Activated gamma-delta T cell treated with Interleukin-2 at 50 U/mL for 16 hours (primary cell): ENCODE results near the gene LTC4S.

Experiments used
- DNase-seq: peaks from one replicate; pipeline ENCODE4 v3.0.0-alpha.2; 2020

LTC4S gene

DNA sequence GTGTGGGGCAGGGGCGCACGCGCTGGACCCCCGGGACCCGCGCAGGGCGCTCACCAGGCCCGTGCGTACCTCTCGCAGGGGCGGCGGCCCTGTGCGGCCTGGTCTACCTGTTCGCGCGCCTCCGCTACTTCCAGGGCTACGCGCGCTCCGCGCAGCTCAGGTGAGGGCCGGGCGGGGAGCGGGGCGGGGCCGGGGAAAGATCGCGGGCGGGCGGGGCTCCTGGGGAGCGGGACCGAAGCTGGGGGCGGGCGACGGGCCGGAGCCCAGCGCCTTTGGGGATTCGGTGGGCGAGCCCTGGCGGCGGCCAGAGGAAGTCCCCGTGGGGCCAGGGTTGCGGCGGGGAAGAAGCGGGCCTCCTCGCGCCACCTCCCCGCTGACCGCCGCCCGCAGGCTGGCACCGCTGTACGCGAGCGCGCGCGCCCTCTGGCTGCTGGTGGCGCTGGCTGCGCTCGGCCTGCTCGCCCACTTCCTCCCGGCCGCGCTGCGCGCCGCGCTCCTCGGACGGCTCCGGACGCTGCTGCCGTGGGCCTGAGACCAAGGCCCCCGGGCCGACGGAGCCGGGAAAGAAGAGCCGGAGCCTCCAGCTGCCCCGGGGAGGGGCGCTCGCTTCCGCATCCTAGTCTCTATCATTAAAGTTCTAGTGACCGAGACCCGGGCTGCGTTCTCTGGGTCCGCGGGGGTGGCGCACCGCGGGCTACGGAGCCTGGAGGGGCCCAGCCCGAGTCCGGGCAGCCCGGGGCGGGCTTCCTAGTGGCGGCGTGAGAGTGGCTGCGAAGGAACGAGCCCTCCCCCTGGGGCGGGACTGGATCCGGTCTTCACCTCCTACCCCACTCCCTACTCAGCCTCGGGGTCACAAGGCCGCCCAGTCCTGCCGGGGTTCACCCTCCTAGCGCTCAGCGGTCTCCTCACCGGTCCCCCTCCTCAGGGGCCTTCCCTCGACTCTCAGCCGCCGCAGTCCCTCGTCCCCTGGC lies 2.4 kb downstream of the LTC4S start:
- DNase-seq: peak; percentile 61

GRCh38 chr5:179796877-179797608 lies 3.3 kb downstream of the LTC4S start:
- DNase-seq: no peak

DNA sequence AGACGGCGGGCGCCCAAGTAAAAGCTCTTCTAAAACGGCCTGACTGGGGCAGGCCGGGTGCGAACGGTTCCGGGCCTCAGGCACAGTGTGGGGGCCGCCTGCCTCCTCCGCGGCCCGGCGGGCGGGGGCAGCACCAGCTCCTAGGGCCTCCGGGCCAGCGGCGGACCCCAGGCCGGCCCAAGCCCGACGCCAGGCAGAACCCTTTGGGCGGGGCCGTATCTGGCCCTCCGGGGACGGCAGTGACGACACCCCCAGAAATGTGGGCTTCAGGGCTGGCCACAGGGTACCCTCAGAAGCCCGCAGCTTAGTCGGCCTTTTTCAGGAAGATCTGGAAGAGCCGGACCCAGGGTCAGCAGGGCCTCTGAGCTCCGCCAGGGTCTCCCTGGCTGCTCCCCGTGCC lies 4.0 kb downstream of the LTC4S start:
- no peak for DNase-seq

DNA sequence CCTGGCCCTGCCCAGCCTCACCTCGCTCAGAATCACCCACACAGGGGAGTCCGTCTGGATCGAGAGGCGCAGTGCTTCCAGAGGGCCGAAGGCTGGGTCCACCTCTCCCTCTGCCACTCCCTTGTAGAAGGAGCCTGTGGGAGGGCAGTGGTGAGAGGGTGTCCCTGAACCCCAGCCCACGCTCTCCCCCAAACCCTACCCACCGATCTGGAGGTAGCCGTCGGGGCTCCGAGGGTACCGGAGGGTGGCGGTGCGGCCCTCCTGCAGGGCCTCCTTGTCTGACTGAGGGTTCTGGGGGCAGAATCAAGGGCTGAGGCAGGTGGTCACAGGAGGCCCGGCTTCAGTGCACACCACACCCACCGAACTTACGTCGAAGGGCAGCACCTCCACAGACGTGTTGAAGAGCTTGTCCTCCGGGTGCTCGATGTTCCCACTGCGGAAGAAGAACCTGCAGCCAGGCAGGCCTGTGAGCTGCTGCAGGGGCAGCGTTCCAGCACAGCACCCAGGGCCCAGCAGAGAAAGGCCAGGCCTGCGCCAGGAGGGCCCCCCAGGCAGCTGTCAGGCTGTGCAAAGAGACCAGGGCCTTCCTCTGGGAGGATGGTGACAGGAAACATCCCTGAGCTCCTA lies 4.5 kb downstream of the LTC4S start:
- no peak for DNase-seq

DNA sequence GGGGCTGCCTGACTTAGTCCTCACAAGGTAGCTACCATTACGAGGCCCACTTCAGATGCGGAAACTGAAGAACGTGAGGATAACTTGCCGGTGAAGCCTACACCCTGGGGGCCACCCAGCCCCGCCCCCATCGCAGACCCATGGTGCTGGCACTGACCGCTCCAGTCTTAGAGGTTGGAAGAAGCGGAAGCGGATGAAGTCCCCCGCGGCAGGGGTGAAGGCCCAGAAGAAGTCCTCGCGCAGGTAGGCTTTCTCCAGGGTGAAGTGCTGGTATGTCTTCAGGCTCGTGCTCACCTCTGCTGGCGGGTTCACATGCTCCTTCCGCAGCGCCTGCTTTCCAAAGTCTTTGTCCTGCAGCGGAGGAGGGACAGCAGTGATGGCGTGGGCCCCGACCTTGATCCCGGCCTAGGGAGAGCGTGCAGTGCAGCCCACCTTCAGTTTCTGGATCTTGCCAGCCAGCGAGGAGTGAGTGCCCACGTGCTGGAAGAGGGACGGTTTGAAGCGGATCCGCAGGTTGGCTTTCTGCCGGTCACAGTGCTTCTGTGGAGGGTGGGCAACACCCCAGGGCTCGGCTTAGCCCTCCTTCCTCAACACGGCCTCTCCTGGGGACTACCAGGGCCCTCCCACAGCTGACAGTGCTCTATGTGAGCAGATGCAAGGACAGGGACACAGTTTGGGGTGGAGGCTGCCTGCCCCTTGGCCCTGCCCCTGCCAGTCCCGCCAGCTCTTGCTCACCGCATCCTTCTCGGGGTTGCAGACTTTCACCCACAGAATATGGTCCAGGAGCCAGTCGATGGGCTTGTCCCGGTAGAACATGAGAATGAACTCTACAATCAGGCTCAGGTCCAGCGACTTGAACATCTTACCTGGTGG lies 5.2 kb downstream of the LTC4S start:
- DNase-seq: no peak

DNA sequence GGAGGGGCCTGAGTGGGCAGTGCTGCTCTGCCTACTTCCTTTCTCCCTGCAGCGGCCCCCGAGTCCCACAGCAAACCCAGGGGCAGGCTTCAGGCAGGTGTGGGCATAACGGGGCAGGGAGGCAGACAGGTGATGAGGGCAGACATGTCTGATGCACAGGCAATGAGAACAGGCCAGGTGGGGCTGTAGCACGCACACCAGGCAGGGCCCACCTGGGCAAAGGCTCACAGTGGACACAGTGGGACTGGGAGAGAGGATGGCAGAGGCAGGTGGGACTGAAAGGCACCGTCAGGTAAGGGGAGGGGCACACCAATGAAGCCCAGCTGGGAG lies 5.8 kb downstream of the LTC4S start:
- DNase-seq: no peak

DNA sequence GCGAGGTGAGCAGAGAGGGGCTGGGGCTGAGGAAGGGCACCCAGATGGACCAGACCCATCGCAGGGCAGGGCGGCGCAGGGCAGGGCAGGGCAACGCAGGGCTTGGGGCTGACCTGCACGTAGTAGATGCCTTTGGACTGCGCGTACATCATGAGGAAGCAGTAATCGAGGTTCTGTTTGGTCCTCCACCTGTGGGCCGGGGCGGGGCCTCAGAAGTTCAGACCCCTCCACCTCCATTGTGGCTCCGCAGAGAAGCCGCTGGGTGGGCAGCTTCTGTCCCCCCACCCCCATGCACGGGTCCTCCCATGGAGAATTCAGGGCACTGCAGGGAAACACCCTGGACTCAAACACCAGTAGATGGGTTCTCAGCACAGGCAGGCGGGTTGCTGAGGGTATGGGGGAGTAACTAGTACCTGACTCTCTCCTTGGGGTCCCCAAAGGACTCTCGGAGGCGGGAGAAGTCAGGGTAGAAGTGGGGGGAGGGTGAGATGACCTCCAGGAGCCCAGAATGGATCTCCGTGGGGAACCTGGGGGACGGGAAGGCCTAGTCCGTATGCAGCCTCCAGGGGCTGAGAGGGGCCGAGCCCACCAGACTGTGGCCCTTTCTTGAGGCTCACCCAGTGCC lies 6.4 kb downstream of the LTC4S start:
- no peak for DNase-seq

GRCh38 chr5:179800696-179801201 lies 7.0 kb downstream of the LTC4S start:
- DNase-seq: no peak

- DNase-seq: peak; percentile 86
Measured at GRCh38 chr5:179801304-179802206, 7.8 kb downstream of the LTC4S start.

DNA sequence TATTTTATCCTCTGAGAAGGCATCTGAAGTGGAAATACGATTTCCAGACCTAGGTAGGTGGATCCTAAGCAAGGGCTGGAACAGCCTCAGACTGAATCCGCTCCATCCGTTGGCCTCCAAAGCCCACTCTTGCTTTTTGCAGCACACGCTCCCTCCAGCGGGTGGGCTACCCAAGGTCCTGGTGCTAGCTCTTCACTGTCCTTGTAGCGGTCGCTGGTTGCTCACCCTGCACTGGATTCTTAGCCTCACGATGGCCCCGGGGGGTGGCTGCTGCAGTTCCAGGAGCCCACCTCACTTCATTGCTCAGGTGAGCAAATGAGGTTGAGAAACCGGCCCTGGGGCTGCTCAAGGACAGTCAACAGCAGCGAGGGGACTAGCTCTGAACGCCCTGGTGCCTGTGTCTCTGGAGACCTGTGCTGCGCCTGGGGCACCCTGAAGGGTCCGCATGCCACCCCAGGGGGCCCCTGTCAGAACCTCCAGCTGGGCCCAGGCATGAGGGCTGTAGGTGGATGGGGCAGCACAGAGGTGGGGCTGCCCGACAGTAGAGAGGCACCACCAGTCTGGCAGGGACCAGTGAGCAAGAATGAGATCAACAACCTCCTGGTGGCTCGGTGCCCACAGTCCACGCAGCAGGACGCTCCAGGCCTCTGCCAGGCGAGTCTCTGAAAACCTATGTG lies 8.6 kb downstream of the LTC4S start:
- DNase-seq: no peak

DNA sequence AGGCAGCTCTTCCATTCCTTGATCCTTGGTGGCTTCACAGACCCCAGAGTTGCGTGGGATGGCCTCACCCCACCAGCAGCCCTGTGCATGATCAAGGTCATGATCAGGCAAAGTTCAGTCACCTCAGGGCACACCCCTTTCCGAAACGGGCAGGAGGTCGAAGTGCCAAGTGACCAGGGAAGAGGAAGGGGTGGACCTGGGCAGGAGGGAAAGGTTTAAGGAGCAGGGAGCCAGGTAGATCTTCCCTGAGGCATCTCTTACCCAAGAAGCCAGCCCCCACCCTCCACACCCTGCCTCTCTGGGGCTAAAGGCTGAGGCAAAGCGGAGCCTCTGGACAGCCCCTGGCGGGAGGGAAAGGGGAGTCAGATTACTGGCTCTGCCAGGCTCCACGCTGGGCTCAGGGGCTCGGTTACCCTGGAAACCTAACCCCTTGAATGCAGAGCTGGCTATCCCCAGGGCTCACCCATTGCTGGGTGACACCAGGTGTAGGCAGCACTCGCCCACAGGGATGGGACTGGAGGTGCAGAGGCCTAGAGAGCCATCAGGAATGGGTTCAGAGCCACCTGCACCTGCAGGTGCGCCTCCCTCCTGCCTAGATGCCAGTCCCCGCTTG lies 9.3 kb downstream of the LTC4S start:
- DNase-seq: no peak

- DNase-seq: no peak
Measured at GRCh38 chr5:179803651-179804554, 10.1 kb downstream of the LTC4S start.

GRCh38 chr5:179804555-179804947 lies 10.8 kb downstream of the LTC4S start:
- DNase-seq: no peak

GRCh38 chr5:179805070-179805528 lies 11.3 kb downstream of the LTC4S start:
- no peak for DNase-seq

- no peak for DNase-seq
Measured at GRCh38 chr5:179805529-179806249, 11.9 kb downstream of the LTC4S start.

GRCh38 chr5:179806250-179807048 lies 12.7 kb downstream of the LTC4S start, which contains the start of gene MGAT4B:
Gene MGAT4B (minus strand): TSS chr5:179806866. CDS start chr5:179806583, 283 bp downstream.
- peak; percentile 50 for DNase-seq
